ENCODE measurements around the gene LSAMP. TPM values are rescaled to one million over a fixed set of nuclear protein-coding genes. Genes with fewer than 3 reads are reported as not detected.

LSAMP gene
- polyA plus RNA-seq, 1 of the 3 experiments (the other 2 are of a cell fraction) = 6.6 TPM

- H3K27ac ChIP-seq (ENCODE audit: low read depth in 2 of 2, low read length in 1 of 2) = no peak overlapping the region
- H3K4me1 ChIP-seq (ENCODE audit: control insufficient read depth in 1 of 2, insufficient read depth in 2 of 2, low read depth in 1 of 2, low read length in 1 of 2) = peaks cover 0 to 16% of the 10 kb centered on the region in 2 experiments; a peak in 2 of 4 replicates
- no peaks in the 10 kb centered on the region for H3K27me3 ChIP-seq (ENCODE audit: insufficient read depth)
- H3K4me2 ChIP-seq = no peak overlapping the region
- no peaks in the 10 kb centered on the region for H3F3A ChIP-seq (replicated peaks; ENCODE audit: insufficient read depth)
- H3K9me2 ChIP-seq = no peaks in the 10 kb centered on the region
- ChIA-PET POLR2A (no interaction called here), CTCF (interaction anchor here (0.8 to 1.2 kb wide), 3 partner anchors 12 to 226 kb away, joined by 3 to 5 read pairs (median 3); no protein-coding TSS in a partner anchor)
- no peak for DNase-seq
- H3K9me3 ChIP-seq = no peaks in the 10 kb centered on the region
- H2AFZ ChIP-seq (ENCODE audit: low read depth) = no peak overlapping the region
- no peaks in the 10 kb centered on the region for H4K20me1 ChIP-seq (ENCODE audit: insufficient read depth)
- TF ChIP-seq MEF2A (IDR thresholded peaks at IDR 0.05; ENCODE audit: borderline replicate concordance, low read depth) (no peak), FOSL2 (IDR thresholded peaks at IDR 0.05; ENCODE audit: borderline replicate concordance, low read depth) (no peak), TCF12 (IDR thresholded peaks at IDR 0.05) (no peak), RAD21 (IDR thresholded peaks at IDR 0.05; ENCODE audit: low read length) (no peak), SMC3 (IDR thresholded peaks at IDR 0.05; ENCODE audit: low read depth, low read length) (no peak), FOXJ3 (CRISPR knock-in tag; IDR thresholded peaks at IDR 0.05) (no peak), MXI1 (IDR thresholded peaks at IDR 0.05; ENCODE audit: low read depth, low read length) (no peak), GABPA (IDR thresholded peaks at IDR 0.05; ENCODE audit: low read depth) (no peak), NRF1 (IDR thresholded peaks at IDR 0.05; ENCODE audit: low read depth, low read length) (no peak), RFX5 (IDR thresholded peaks at IDR 0.05; ENCODE audit: low read length) (no peak)
- TF ChIP-seq, protein P1, sequence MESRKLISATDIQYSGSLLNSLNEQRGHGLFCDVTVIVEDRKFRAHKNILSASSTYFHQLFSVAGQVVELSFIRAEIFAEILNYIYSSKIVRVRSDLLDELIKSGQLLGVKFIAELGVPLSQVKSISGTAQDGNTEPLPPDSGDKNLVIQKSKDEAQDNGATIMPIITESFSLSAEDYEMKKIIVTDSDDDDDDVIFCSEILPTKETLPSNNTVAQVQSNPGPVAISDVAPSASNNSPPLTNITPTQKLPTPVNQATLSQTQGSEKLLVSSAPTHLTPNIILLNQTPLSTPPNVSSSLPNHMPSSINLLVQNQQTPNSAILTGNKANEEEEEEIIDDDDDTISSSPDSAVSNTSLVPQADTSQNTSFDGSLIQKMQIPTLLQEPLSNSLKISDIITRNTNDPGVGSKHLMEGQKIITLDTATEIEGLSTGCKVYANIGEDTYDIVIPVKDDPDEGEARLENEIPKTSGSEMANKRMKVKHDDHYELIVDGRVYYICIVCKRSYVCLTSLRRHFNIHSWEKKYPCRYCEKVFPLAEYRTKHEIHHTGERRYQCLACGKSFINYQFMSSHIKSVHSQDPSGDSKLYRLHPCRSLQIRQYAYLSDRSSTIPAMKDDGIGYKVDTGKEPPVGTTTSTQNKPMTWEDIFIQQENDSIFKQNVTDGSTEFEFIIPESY (IDR thresholded peaks at IDR 0.05; ENCODE audit: borderline replicate concordance, low read depth) = no peak
- TF ChIP-seq, protein P2, sequence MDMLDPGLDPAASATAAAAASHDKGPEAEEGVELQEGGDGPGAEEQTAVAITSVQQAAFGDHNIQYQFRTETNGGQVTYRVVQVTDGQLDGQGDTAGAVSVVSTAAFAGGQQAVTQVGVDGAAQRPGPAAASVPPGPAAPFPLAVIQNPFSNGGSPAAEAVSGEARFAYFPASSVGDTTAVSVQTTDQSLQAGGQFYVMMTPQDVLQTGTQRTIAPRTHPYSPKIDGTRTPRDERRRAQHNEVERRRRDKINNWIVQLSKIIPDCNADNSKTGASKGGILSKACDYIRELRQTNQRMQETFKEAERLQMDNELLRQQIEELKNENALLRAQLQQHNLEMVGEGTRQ (IDR thresholded peaks at IDR 0.05; ENCODE audit: borderline replicate concordance, low read depth, low read length) = no peak
- TF ChIP-seq, protein P3, sequence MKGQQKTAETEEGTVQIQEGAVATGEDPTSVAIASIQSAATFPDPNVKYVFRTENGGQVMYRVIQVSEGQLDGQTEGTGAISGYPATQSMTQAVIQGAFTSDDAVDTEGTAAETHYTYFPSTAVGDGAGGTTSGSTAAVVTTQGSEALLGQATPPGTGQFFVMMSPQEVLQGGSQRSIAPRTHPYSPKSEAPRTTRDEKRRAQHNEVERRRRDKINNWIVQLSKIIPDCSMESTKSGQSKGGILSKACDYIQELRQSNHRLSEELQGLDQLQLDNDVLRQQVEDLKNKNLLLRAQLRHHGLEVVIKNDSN (IDR thresholded peaks at IDR 0.05; ENCODE audit: borderline replicate concordance, low read depth) = no peak
- TF ChIP-seq, protein P4, sequence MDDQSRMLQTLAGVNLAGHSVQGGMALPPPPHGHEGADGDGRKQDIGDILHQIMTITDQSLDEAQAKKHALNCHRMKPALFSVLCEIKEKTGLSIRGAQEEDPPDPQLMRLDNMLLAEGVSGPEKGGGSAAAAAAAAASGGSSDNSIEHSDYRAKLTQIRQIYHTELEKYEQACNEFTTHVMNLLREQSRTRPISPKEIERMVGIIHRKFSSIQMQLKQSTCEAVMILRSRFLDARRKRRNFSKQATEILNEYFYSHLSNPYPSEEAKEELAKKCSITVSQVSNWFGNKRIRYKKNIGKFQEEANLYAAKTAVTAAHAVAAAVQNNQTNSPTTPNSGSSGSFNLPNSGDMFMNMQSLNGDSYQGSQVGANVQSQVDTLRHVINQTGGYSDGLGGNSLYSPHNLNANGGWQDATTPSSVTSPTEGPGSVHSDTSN (IDR thresholded peaks at IDR 0.05) = no peak
- TF ChIP-seq, protein P5, sequence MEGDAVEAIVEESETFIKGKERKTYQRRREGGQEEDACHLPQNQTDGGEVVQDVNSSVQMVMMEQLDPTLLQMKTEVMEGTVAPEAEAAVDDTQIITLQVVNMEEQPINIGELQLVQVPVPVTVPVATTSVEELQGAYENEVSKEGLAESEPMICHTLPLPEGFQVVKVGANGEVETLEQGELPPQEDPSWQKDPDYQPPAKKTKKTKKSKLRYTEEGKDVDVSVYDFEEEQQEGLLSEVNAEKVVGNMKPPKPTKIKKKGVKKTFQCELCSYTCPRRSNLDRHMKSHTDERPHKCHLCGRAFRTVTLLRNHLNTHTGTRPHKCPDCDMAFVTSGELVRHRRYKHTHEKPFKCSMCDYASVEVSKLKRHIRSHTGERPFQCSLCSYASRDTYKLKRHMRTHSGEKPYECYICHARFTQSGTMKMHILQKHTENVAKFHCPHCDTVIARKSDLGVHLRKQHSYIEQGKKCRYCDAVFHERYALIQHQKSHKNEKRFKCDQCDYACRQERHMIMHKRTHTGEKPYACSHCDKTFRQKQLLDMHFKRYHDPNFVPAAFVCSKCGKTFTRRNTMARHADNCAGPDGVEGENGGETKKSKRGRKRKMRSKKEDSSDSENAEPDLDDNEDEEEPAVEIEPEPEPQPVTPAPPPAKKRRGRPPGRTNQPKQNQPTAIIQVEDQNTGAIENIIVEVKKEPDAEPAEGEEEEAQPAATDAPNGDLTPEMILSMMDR (IDR thresholded peaks at IDR 0.05) = no peak
- no peaks in the 10 kb centered on the region for H3K36me3 ChIP-seq (replicated peaks in 1 of 2; ENCODE audit: control insufficient read depth in 1 of 2, insufficient read depth in 2 of 2, low read length in 1 of 2)
- H3K4me3 ChIP-seq (ENCODE audit: low read depth in 2 of 2, low read length in 1 of 2) = no peak overlapping the region
- no peak overlapping the region for H3K9ac ChIP-seq
- H3K79me2 ChIP-seq (ENCODE audit: insufficient read depth) = no peaks in the 10 kb centered on the region
These were observed 400.0 kb downstream of the LSAMP start for GRCh38 chr3:116045314-116045713.

Measured in SK-N-SH (cell line).